Esophagus squamous epithelium (tissue), 4 donors: ENCODE results near the gene C1orf94.

Experiments used
- CTCF ChIP-seq, 6 experiments: fragments of 450-650 bp in 4 of 6; fragments of 200-600 bp in 2 of 6; sonication (generic) in 2 of 6; IDR thresholded peaks; one replicate each; pipeline ENCODE4 v1.5.1; 2016 to 2019; ENCODE audit warnings: antibody characterized with exemption in 6 of 6, mild to moderate bottlenecking in 4 of 6, moderate library complexity in 4 of 6
- POLR2A ChIP-seq, 4 donors: fragments of 450-650 bp; IDR thresholded peaks; one replicate each; pipeline ENCODE4 v1.6.1; 2017; ENCODE audit warnings: antibody characterized with exemption in 4 of 4, mild to moderate bottlenecking in 4 of 4, moderate library complexity in 3 of 4

DNA sequence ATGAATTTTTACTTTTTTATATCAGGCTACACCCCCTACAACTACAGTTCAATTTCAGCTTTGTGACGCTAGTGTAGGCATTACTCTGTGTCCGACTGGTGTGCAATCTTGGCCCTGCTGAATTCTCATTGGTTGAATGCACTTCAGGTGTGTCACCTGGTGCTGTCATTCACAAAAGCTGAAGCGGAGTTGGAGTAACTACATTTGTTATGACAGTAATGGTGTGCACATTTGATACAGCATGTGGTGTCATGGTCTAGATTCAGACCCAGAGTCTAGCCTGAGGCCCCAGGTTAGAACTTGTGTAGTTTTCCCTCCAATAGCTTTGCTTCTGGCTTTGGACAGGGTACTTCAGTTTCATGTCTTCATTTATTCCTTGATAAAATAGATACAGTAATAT is 88.7 kb downstream of the C1orf94 start:
- TF ChIP-seq CTCF (IDR thresholded peaks at IDR 0.05) (no peak), POLR2A (IDR thresholded peaks at IDR 0.05) (no peak)
